ENCODE measurements around the gene ANKRD33B. TPM values are rescaled to one million over a fixed set of nuclear protein-coding genes. Genes with fewer than 3 reads are reported as not detected.

Gene ANKRD33B
- total RNA-seq, 4 donors from 2014 or later: 5.6 to 10.7 (median 8.2) TPM

- no peak for TF ChIP-seq CTCF (IDR thresholded peaks at IDR 0.05; ENCODE audit: low read depth)
Measured at GRCh38 chr5:10602031-10602806, 38.3 kb downstream of the ANKRD33B start.

- no peak for TF ChIP-seq CTCF (IDR thresholded peaks at IDR 0.05; ENCODE audit: low read depth)
Measured at GRCh38 chr5:10604975-10605374, 41.1 kb downstream of the ANKRD33B start.

DNA sequence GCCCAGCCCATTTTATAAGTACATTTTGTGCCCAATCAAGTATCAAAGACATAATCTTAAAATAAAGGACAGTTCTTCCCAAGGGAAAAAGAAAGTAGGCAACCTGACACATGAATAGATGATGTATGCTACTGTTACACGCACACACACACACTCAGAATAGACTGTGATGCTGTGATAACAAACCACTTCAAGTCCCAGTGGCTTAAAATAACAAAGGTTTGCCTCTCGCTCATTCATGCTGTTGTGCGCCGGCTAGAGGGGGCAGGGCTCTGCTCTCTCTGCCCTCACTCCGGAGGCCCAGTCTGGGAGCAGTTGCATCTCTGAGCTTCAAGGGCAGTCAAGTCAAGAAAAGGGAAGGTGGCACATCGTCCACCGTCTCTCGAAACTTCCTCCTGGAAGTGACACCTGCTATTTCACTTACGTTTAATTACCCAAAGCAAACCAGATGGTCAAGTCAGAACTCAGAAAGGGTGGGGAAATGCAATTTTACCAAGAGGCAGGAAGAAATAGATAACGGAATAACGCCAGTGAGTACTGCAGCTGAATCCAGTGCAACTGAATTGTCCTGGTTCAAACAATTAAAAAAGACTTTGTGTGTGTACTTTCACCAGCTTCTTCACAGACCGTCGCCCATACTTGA, 43.3 kb downstream of the ANKRD33B start:
- no peak for TF ChIP-seq CTCF (IDR thresholded peaks at IDR 0.05; ENCODE audit: low read depth)

DNA sequence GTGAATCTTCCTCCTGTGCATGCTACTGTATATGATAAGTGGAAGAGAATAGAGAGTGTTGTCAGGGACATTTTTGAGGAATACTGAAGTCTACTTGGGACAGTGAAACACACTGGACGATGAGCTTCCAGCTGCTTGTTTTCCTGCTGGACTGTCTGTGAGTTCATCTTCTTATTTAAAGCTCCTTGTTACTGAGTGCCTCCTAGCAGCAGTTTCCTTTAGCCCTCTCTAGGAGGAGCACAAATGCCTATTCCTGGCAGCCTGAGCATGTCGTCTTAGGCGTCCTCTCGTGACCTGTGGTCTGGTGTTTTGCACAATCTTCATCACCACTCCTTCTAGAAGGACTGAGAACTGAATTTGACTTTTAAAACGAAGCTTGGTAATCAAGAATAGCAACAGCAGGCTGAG, 43.8 kb downstream of the ANKRD33B start:
- TF ChIP-seq CTCF (IDR thresholded peaks at IDR 0.05; ENCODE audit: low read depth): no peak

DNA sequence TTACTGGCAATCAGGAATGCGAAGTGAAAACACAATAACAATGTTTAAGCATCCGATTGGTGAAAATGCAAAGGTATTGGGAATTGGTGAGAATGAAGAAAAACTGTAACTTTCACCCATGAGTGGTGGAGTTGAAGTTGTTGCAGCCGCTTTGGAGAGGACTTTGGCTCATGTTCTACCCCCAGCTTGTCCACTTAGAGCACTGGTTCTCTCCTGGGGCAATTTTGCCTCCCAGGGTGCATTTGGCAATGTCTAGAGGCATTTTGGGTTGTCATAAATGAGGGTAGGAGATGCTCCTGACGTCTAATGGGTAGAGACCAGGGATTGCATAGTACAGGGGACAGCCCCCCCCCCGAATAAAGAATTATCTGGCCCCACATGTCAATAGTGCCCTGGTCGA, 46.2 kb downstream of the ANKRD33B start:
- no peak for TF ChIP-seq CTCF (IDR thresholded peaks at IDR 0.05; ENCODE audit: low read depth)

DNA sequence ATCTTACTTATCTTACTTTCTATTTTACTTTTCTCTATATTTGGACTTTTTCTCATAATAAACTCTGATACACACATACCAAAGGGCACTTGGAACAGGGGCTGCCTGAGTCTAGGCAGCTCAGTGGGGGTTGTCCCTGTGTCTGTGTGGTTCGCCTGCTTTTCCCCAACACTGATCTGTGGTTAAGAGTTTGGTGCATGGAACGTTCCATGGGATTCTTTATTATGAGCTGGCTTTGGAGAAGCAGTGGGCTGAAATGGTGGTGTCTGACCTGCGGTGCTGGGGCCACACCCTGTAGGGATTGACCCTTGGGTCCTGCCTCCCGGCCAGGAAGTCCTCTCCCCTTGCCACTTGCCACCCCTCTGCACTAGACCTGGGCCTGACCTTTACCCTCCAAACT, 47.4 kb downstream of the ANKRD33B start:
- no peak for TF ChIP-seq CTCF (IDR thresholded peaks at IDR 0.05; ENCODE audit: low read depth)

GRCh38 chr5:10612251-10612650, 48.4 kb downstream of the ANKRD33B start:
- no peak for TF ChIP-seq CTCF (IDR thresholded peaks at IDR 0.05; ENCODE audit: low read depth)

Measured in subcutaneous adipose tissue (tissue), 4 donors.